DOHH2 (cell line): ENCODE data around the gene OAT.

ENCODE experiments used
- H3F3A ChIP-seq: fragments of 200-600 bp; sonication (generic), shearing (Covaris generic); 2 replicates; pipeline ENCODE4 v1.6.0; 2016; ENCODE audit warnings: antibody characterized with exemption, mild to moderate bottlenecking; ENCODE audit not compliant: control insufficient read depth, insufficient read depth
- H3K27ac ChIP-seq: fragments of 200-600 bp; sonication (generic); 2 replicates; pipeline ENCODE4 v1.5.1; 2014; ENCODE audit warnings: low read depth, mild to moderate bottlenecking, low read length, moderate library complexity
- H3K27me3 ChIP-seq: fragments of 200-600 bp; sonication (generic); 2 replicates; pipeline ENCODE4 v1.6.1; 2014; ENCODE audit warnings: mild to moderate bottlenecking, low read length, mixed read lengths; ENCODE audit not compliant: control insufficient read depth
- H3K36me3 ChIP-seq: fragments of 200-600 bp; sonication (generic); 2 replicates; pipeline ENCODE4 v1.6.1; 2014; ENCODE audit warnings: mild to moderate bottlenecking, low read length, moderate library complexity, mixed read lengths; ENCODE audit not compliant: control insufficient read depth
- H3K4me1 ChIP-seq: fragments of 200-600 bp; sonication (generic); 2 replicates; pipeline ENCODE4 v1.6.1; 2014; ENCODE audit warnings: mild to moderate bottlenecking, low read length, mixed read lengths; ENCODE audit not compliant: control insufficient read depth
- H3K4me2 ChIP-seq: fragments of 200-600 bp; sonication (generic); 2 replicates; pipeline ENCODE4 v1.6.0; 2014; ENCODE audit warnings: mild to moderate bottlenecking, low read length, moderate library complexity
- H3K4me3 ChIP-seq: fragments of 200-600 bp; sonication (generic); 2 replicates; pipeline ENCODE4 v1.5.1; 2014; ENCODE audit warnings: mild to moderate bottlenecking, low read length, mixed read lengths
- H3K79me2 ChIP-seq: fragments of 200-600 bp; sonication (generic); 2 replicates; pipeline ENCODE4 v1.6.1; 2014; ENCODE audit warnings: mild to moderate bottlenecking, low read length, mixed read lengths; ENCODE audit not compliant: control insufficient read depth
- H3K9me2 ChIP-seq: fragments of 200-600 bp; sonication (generic); replicated peaks from 2 replicates; pipeline ENCODE4 v1.6.1; 2014; ENCODE audit warnings: mild to moderate bottlenecking, low read length, mixed read lengths; ENCODE audit not compliant: control insufficient read depth
- H3K9me3 ChIP-seq: fragments of 200-600 bp; sonication (generic); 2 replicates; pipeline ENCODE4 v1.6.1; 2014; ENCODE audit warnings: antibody characterized with exemption, low read length, mixed read lengths; ENCODE audit not compliant: control insufficient read depth, insufficient read depth
- H4K20me1 ChIP-seq: fragments of 200-600 bp; sonication (generic); 2 replicates; pipeline ENCODE4 v1.6.0; 2014; ENCODE audit warnings: low read depth, mild to moderate bottlenecking, antibody characterized with exemption, low read length, moderate library complexity; ENCODE audit not compliant: control insufficient read depth, insufficient read depth
- CTCF ChIP-seq: fragments of 200-600 bp; sonication (generic); IDR thresholded peaks from one replicate; pipeline ENCODE4 v1.5.1; 2014; ENCODE audit warnings: antibody characterized with exemption, mild to moderate bottlenecking, low read depth, low read length; ENCODE audit not compliant: poor library complexity, severe bottlenecking
- EZH2phosphoT487 ChIP-seq: fragments of 200-600 bp; sonication (generic); IDR thresholded peaks from 2 replicates; pipeline ENCODE4 v1.6.1; 2017; ENCODE audit warnings: borderline replicate concordance, mild to moderate bottlenecking, antibody characterized with exemption, low read length, moderate library complexity, mixed read lengths

Gene OAT

GRCh38 chr10:124461642-124462347 lies 43.1 kb upstream of the OAT start, which contains the start of gene LHPP:
TSS of gene LHPP (plus strand) at chr10:124461823. CDS start at chr10:124461863, 40 bp downstream.
- peaks cover 31% of the 10 kb centered on the region for H3K4me1 ChIP-seq
- no peaks in the 10 kb centered on the region for H3K79me2 ChIP-seq
- peak within 1 kb of the TSS; percentile 79 for H3K4me3 ChIP-seq
- H3K27ac ChIP-seq: no peak within 1 kb of the TSS
- H3F3A ChIP-seq: no peaks in the 10 kb centered on the region
- no peaks in the 10 kb centered on the region for H4K20me1 ChIP-seq
- no peaks in the 10 kb centered on the region for H3K36me3 ChIP-seq
- TF ChIP-seq EZH2phosphoT487: no peak
- TF ChIP-seq CTCF: peak; percentile 11
- peaks cover 9% of the 10 kb centered on the region for H3K27me3 ChIP-seq
- peak within 1 kb of the TSS; percentile 86 for H3K4me2 ChIP-seq
- H3K9me2 ChIP-seq: no peaks in the 10 kb centered on the region
- H3K9me3 ChIP-seq: no peaks in the 10 kb centered on the region

- no peaks in the 10 kb centered on the region for H3K9me2 ChIP-seq
- H3K4me3 ChIP-seq: no peak overlapping the region
- H3K4me1 ChIP-seq: peaks cover 19% of the 10 kb centered on the region
- peaks cover 20% of the 10 kb centered on the region for H3K27me3 ChIP-seq
- H3F3A ChIP-seq: no peaks in the 10 kb centered on the region
- no peaks in the 10 kb centered on the region for H3K79me2 ChIP-seq
- TF ChIP-seq CTCF (no peak), EZH2phosphoT487 (no peak)
- no peak overlapping the region for H3K27ac ChIP-seq
- no peaks in the 10 kb centered on the region for H3K36me3 ChIP-seq
- H3K4me2 ChIP-seq: no peak overlapping the region
- H4K20me1 ChIP-seq: no peaks in the 10 kb centered on the region
- no peaks in the 10 kb centered on the region for H3K9me3 ChIP-seq
Observed at GRCh38 chr10:124460144-124460543, 41.4 kb upstream of the OAT start.

- Histone ChIP-seq H3K9me3 (no peaks in the 10 kb centered on the region), H3K4me3 (no peak overlapping the region)
Observed at GRCh38 chr10:124459395-124459794, 40.7 kb upstream of the OAT start.

More at GRCh38 chr10:124459395-124459794, 40.7 kb upstream of the OAT start:
- no peak for TF ChIP-seq EZH2phosphoT487
- TF ChIP-seq CTCF: no peak
- no peaks in the 10 kb centered on the region for H3K79me2 ChIP-seq
- no peak overlapping the region for H3K4me2 ChIP-seq
- peaks cover 12% of the 10 kb centered on the region for H3K4me1 ChIP-seq
- H3F3A ChIP-seq: no peaks in the 10 kb centered on the region
- no peak overlapping the region for H3K27ac ChIP-seq
- peaks cover 27% of the 10 kb centered on the region for H3K27me3 ChIP-seq
- no peaks in the 10 kb centered on the region for H3K36me3 ChIP-seq
- no peaks in the 10 kb centered on the region for H3K9me2 ChIP-seq
- no peaks in the 10 kb centered on the region for H4K20me1 ChIP-seq
